ENCODE results near the gene ZBTB16.

DNA sequence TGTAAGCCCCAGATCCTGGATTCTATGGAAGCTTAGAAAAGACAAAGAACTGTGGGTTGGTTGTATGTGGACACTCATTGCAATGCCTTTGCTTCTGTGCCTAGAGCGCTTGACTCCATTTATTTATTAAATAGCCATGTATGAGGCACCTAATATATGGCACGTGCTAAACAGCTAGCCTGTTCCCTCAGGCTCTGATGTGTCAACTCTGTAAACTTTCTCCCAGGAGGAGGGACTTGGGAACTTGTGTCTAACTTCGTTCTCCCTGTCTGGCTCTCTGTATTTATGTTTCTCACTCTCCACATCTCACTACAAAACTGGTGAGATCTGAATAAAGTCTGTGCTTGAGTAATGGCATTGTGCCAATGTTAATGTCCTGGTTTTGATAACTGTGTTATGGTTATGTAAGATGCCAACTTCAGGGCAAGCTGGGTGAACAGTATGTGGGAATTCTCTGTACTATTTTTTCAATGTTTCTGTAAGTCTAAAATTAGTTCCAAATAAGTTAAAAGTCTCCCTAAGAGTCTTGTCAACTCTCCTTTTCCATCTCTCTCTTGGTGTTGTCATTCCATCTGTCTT is 34.1 kb upstream of the ZBTB16 start:
- TF ChIP-seq, protein P1, sequence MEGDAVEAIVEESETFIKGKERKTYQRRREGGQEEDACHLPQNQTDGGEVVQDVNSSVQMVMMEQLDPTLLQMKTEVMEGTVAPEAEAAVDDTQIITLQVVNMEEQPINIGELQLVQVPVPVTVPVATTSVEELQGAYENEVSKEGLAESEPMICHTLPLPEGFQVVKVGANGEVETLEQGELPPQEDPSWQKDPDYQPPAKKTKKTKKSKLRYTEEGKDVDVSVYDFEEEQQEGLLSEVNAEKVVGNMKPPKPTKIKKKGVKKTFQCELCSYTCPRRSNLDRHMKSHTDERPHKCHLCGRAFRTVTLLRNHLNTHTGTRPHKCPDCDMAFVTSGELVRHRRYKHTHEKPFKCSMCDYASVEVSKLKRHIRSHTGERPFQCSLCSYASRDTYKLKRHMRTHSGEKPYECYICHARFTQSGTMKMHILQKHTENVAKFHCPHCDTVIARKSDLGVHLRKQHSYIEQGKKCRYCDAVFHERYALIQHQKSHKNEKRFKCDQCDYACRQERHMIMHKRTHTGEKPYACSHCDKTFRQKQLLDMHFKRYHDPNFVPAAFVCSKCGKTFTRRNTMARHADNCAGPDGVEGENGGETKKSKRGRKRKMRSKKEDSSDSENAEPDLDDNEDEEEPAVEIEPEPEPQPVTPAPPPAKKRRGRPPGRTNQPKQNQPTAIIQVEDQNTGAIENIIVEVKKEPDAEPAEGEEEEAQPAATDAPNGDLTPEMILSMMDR (IDR thresholded peaks at IDR 0.05) = no peak
- no peak for TF ChIP-seq POLR2A (IDR thresholded peaks at IDR 0.05)

All from testis (tissue), 2 donors.